ENCODE data around the gene MAEL.

MAEL gene

DNA sequence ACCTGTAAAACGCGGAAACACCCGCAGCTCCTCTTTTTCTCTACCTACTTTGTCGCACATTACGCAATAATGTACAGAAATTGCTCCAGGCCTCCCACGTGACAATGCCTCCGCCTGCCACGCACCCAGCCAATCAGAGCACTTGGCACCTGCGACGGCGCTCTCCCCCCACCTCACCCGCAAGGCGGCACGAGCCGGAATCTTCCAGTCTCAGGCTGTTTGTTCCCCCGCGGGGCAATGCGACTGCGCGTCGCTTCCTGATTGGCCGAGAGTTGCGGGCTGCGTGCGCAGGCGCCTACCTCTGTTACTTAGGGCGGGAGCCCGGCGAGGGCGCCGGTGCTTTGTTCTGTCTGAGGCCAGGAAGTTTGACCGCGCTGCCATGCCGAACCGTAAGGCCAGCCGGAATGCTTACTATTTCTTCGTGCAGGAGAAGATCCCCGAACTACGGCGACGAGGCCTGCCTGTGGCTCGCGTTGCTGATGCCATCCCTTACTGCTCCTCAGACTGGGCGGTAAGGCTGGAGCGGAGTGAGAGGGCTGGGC is at the start of gene MAEL:
MAEL (plus strand) TSS at position 307 of the 542 bp plus-strand sequence; CDS start at position 380, 73 bp downstream.
- no peak for DNase-seq (ENCODE audit: low read depth)

DNA sequence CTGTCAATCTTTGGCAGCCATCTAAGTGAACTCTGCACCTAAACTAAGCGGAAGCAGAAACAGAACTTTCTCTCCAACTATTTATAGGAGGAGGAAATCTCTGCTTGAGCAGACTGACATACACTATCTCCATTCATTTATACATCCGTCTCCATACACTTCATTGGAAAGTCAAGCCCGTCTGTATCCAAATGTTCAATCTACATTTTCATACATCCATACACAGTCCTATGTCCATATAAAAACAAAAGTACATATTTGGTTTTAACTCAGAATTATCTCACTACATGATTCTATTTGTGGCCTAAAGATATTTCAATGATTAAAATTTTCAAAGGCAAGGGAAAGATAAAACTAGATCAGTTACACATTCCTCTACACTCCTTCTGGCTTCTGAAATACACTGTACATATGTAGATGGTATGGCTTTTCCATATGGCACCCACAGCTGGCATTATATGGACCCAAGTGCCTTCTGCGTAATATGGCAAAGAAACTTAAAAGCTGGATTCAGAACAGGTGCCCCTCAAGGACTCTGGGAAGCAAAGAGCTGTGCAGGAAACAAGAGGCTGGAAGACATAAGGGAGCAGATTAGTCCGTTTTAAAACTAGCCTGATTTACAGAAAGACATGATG is 49.2 kb upstream of the MAEL start:
- no peak for DNase-seq (ENCODE audit: low read depth)

DNA sequence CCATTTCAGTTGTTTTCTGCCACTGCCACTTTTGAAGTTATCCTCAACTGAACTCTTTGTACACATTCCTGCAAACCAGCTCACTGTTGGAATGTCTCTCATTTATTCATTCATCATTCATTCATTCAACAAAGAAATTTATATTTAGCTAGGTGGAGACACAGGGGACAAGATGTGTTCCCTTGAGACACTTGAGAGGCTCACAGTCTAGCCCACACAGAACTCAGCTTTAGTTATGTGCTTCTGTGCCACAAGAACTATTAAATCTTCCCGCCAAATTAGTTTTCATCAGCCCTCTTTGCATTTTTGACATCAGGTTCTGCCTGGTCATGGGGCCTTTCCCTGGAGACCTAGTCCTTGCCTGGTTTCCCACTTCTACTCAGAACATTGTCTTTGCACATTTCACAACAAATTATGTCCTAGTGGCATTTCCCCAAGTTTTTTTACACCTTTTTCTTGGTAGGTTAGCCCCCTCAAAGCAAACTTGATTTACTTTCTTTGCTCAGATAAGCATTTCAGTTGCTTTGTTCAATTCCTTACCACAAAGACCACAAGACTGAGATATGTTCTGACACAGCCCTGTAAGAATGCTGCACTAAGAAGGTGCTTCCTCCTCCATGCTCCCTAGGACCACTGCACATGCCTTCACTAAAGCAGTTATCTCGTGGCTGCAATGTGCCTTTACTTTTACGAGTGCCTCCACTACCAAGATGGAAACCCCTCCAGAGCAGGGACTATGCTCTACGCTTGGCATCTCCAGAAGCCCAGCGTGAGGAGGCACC is 44.7 kb upstream of the MAEL start:
- no peak for DNase-seq (ENCODE audit: low read depth)

DNA sequence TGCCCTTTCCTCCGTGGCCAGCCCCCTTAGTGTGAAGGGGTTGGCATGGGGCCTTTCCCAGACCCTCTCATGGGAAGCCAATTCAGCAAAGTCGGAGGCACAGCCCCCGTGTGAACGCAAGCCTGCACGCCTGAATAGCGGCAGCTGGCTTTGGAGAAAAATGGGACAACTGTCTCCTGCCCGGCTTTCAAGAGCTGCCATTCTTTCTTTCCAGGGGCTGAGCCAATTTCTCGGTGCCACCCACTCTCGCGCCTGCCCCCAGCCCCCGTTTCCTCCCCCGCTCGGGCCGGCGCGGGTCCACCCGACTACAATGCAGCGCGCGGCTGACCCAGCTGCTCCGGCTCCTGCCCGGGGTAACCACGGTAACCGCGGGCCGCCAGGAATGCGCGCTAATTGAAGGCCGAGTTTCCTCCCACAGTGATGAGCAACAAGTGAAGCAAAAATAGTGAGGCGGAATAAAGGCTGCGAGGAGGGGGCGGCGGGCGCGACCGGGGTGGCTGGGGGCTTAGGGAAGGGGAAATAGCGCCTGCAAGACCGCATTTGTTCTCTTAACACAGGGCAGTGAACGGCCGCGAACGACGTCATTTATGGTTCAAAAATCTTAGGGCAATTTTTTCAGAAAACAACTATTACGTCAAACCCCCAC is 41.6 kb upstream of the MAEL start:
- no peak for DNase-seq (ENCODE audit: low read depth)

DNA sequence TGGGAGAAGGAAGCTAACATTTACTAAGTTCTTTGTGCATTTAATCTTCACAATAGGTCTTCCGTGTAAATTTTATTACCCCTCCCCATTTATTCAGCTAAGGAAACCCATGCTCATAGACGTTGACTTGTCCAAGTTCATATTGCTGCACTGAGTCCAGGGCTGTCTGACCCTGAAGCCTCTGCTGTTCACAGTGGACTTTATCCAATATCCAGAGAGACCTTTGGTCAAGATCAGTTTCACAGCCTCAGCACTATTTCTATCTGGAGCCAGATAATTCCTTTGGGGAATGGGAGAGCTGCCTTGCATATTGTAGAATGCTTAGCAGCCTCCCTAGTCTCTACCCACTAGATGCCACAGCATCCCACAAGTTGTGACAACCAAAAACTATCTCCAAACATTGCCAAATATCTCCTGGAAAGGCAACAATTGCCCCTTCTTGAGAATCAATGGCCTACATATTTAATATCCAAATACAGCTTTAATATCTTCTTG is 40.2 kb upstream of the MAEL start:
- no peak for DNase-seq (ENCODE audit: low read depth)

DNA sequence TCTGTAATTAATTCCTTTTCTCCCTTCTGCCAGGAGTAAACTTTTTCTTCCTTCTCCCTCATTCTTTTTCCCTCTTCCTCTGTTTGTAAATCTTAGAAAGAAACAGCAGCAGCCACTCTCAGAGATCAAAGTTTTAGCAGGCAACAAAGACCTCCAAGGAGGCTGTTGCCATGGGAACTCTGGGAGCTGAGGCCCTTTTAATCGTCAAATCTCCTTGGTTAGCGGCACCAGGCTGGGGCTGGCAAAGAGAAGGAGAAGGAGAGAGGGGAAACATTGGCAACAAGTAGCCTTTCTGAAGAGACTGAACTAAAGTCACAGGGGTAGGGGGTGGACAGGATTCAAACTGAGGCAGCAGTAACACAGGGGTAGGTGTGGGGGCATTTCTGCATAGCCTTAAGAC is 38.9 kb upstream of the MAEL start:
- DNase-seq (ENCODE audit: low read depth), result no peak

DNA sequence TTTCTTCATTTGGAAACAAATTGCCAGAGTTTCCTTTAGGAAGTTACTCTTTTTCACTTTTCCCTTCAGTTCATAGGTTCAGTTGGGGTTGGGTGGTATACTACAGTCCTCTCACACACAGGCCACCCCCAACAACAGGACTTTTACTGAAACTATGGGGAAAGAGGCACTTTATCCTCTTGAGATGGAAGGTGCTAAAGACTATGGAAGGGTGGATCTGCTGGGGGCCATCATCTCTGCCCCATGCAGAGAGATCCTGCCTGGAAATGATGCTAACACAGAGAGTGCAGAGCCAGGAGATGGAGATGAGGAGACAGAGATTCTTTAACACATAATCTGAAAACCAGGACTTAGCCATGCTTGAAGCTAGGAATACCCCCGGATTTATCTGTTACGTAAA is 38.0 kb upstream of the MAEL start:
- no peak for DNase-seq (ENCODE audit: low read depth)

DNA sequence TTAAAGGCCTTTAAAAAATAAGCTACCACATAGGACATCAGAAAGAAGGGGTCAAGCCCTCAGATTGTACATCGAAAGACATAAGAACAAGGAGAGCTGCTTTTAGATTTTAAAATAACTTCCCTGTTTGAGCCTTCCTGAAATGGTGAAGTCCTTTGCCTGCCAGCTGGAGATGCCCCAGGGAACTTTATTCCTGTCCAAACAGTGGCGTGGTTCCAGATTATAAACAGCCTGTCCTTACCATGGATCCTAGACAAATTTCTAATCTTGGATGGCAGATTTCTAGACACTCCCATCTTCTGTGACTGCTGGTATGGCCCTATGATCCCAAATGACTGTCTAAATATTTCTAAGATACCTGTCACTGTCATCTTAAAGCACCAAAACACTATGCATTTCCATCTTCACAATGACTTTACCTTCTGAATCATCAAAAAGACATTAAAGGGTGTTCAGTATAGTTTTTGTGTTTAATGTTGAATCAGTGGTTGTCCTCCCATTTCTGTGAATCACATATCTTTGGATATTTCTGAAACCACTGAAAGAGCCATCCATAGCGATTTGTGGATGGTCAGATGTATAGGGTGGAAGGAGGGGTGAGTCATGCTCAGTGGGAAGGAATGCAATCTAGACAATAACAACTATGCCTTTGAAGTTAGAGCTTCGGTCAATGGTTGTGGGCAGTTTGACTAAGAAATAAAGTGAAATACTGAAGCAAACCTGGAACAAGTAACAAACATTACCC is 36.9 kb upstream of the MAEL start:
- no peak for DNase-seq (ENCODE audit: low read depth)

DNA sequence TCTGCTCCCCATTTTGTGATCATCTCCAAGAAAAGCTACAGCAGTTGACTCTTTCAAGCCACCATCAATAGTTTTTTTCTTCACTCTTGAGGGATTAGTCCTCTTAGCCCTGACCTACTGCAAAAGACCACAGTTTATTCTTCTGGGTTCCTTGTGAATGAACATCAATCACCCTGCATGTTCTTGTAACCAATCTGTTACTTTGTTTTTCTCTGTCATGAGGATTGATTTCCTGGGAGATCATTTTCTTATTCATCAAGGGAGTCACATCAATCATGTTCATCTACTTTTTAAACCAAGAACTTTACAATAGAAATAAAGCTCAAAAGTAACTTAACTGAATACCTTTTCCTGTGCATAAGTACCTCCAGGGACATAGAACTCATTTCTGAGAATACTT is 35.6 kb upstream of the MAEL start:
- DNase-seq (ENCODE audit: low read depth), result no peak

DNA sequence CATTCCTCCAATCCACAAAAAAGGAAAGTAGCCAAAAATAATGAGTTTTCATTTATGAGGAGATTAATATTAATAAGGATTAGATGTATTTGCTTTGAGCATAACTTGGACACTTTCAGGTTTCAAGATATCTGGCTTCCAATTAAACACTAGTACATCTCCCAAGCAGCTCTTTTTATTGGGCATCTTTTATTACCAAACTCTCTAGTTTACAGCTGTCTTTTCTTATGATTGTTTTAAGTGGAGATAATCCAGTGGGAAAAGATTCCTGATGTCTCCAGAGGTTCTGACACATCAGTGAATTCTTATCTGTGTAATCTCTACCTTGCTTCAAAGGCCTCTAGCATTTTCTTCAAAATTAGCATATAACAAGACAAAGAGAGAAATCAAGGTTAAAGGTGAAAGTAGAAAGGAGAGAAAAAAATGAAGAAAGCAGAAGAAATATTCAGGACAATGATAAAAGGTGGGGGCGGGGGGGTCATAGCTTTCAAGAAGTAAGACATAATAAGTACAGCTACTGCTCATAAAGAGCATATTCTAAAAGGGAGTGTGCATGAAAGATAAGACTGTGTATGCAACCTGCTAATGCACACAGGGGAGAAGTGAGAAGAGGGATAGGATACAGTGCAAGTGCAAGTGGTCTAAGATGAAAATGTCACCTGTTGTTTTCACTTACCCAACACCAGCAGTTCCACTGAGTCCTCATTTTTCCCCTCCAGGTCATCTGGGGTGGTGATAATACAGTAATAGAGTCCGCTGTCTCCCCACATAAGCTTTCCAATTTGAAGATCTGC is 32.8 kb upstream of the MAEL start:
- DNase-seq (ENCODE audit: low read depth), result no peak

DNA sequence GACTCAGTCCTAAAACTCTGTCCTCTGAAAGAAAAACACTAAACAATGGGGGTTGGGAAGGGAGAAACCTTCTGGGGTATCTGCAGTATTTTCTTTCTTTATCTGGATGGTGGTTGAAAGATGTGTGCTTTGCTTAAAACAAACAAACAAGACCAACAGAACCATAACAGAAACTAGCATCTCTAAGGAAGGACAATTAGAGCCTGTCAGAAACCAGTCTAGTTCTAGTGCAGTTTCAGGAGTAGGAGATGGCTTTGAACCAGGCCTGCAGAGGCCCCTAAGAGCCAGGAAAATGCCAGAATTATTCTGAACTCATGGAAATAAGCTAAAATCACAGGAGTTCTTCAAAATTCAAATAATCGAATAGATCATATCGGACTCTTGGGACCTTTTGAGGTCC is 32.2 kb upstream of the MAEL start:
- no peak for DNase-seq (ENCODE audit: low read depth)

DNA sequence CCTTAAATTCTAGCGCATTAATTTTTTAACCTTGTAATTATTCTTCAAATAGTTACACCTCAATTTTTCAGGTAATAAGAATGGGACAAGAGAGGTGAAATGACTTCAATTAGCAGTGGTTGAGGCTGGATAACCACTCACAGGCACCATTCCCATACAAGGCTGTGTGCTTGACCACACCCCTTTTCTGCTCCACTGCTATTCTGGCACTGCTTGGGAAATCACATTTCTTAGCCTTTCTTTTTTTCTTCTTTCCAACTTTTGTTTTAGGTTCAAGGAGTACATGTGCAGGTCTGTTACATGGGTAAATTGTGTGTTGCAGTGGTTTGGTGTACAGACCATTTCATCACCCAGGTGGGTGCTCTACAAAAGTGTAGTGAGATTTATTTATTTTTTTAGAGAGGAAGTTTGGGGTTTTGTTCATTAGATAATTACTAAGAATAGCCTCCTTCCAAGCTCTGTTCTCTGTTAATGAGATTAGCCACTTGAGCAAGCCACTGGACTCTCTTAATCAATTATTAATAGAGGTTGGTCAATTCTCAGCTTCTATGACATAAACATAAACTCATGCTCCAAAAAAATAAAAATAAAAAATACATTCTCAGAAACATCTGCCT is 28.1 kb upstream of the MAEL start:
- no peak for DNase-seq (ENCODE audit: low read depth)

DNA sequence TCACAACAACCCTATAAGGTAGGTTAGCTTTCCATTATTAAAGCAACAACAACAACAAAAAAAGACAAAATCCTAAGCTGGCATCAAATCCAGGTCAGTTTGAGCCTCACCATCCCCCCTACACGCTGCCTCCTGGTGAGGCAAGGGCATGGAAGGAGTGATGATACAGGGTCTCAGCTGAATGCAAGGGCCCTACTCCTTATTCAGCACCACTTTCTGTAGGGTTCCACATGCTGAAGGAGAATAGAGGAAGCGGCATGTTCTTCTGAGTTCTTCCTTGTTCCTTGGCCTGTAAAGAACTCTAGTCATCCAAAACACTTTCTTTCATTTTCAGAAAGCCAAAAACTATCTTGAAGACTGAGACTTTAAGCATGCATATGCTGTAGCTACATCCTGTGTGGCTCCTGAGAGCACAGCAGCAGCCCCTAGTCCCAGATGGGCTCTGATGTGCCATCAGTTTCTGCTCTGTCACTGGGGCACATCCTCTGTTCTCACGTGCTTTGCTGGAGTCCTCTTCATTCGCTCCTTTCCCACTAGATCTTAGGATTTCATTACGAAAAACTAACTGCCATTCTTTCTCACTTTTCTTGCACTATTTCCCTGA is 19.9 kb upstream of the MAEL start:
- DNase-seq (ENCODE audit: low read depth), result no peak

DNA sequence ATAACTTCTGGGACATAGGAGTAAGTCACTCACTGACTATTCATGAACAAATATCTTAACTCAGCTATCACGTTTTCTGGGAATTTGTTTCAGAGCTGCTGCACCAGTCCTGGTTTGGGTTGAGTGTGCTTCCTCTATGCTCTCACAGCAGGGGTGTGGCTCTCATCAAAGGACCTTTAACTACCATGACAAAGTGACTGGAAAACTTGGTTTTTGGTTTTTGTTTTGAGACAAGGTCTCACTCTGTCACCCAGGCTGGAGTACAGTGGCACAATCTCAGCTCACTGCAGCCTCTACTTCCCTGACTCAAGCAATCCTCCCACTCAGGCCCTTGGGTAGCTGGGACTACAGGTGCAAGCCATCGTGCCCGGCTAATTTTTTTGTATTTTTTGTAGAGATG is 17.8 kb upstream of the MAEL start:
- no peak for DNase-seq (ENCODE audit: low read depth)

DNA sequence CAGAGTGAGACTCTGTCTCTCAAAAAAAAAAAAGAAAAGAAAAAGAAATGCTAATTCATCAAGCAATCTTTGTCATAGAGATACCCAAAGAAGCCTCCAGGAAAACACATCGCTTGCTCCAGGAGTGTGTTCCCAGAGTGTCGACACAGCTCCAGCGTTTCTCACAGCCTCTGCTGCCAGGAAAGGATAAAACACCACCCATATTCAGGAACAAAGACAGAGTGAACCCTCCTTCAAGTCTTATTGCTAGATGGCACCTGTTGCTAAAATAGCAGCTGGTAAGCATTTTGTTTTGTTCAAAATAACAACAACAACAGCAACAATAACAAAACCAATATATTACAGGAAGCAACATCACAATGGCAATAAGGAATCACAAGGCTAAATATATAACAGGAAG is 16.9 kb upstream of the MAEL start:
- DNase-seq (ENCODE audit: low read depth), result no peak

DNA sequence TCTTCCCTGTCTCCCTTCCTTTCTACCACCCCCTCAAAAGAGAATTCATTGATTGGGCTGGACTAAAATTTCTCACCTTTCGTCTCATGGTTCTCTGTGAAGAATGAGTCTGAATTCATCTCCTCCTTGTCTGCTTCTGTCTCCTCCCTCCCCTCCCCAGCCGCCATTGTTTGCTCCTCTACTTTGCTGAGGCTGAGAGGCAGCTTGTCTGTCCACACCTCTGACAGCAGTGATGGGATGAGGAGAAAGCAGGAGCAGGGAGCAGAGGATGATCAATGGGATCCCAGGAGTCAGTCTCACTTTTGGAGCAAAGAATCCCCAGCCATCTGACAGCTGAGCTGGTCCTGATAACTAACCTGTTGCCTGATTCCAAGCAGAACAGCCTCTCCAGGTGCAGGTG is 16.3 kb upstream of the MAEL start:
- no peak for DNase-seq (ENCODE audit: low read depth)

DNA sequence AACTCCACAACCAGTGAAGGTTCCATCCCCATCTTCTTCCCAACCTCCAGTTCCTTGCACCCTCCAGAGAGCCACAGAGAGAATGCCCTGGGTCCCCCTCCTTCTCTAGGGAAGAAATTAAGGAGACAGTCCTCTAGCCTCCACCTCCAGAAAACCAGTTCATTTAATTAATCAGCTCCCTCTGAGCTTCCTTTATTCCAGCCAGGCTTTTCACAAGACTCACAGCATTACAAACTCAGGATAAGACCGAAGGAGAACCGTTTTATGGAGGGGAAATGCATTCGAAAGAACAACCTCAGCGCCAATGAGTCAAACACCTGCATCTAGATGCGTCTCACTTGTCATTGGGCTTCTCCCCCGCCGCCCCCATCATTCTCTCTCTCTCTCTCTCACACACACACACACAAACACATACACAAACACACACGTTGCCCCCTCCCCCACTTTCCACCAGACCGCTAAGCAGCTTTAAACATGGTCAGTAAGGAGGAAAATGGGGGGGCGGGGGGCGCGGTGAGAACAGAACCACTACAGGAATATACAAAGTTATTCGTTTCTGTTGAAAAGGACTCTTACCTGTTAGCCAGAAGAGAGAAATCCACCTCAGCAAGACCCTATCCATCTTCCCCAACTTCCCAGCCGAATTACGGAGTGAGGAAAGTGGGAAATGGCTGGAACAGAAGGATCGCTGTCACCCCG is 14.3 kb upstream of the MAEL start:
- DNase-seq (ENCODE audit: low read depth), result no peak

DNA sequence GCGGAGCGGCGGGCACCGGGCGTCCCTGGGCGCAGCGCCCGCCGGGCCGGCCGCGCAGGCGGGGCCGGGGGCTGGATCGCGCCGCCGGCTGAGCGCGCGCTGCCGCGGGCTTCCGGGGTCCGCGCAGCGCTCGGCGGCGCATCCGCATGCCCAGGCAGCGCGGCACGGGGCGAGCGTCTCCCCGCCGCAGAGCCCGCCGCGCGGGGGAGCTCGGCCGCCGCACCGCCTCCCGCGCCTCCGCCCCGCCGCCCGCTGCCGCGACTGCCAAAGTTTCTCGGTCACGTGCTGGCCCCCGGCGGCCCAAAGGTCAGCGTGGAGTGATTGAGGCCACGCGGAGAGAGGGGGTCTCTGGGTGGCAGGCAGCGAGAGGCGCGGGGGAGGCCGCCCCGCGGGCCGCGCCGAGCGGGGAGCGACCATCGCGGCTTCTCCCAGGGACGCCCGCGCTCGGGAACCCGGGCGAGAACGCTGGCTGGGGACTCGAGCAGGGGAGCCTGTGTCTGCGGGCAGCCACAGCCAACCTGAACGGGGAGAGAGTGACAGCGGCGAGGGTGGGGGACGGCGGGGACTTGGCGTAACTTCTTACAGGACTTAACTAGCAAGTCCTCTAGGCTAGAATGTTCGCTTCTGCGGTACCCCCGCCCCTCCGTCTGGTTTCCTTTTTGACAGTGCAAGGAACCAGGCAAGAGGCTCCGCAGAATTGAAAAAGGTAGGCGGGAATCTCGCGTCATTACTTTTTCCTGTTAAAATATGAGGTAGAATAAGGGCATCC is 13.5 kb upstream of the MAEL start, which contains the start of gene ILDR2:
ILDR2 (minus strand) TSS at position 180 of the 769 bp plus-strand sequence. CDS start 272 bp downstream, outside the sequence.
- DNase-seq (ENCODE audit: low read depth), result peak; percentile 10

DNA sequence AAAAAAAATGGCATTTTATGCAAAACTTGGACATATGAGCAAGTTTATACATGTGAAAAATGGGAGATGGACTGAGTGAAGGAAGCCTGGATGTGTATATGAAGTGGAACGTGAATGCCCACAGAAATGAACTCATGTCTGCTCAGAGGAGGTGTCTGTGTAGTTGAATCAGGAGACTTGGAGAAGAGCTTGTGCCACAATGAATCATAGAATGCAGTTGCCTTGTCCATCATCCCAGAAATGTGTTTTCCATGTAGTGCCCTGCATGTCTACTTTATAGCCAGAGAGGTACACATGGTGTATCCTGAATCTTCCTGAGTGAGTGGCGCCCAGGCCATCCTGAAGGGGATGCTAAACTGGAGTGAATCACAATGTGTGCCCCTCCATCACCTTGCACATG is 11.1 kb upstream of the MAEL start:
- DNase-seq (ENCODE audit: low read depth), result no peak

All from fibroblast of gingiva (primary cell).